NCI-H2081 treated with DMSO at 0.1 percent for 48 hours (cell line): ENCODE measurements around the gene SGCG.
"Not testable (repeated sequence)": the region's sequence is repeated elsewhere in the genome, so short reads cannot be mapped to it uniquely, and the experiment has no call there.

Experiments
- DNase-seq: peaks from one replicate; lab custom pipeline; 2025; lab: John Stamatoyannopoulos, UW

Gene SGCG

DNA sequence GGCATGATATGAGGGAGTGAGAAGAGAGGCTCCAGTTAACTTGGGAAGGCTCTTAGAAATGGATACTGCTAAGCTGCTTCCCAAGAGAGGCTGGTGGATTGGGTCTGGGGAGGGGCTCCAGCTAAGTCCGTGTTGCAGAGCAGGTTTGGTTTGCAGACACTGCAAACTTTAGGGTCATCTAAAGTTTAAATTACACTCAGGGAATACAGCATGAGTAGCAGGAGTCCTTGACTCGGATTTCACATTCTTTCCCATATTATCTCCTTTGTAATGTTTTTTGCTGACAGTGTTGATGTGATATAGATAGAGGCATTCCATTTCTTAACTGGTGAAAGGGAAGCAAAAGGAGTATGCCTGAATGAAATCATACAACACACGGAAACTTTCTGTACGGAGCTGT lies 31.9 kb downstream of the SGCG start:
- DNase-seq = no peak

DNA sequence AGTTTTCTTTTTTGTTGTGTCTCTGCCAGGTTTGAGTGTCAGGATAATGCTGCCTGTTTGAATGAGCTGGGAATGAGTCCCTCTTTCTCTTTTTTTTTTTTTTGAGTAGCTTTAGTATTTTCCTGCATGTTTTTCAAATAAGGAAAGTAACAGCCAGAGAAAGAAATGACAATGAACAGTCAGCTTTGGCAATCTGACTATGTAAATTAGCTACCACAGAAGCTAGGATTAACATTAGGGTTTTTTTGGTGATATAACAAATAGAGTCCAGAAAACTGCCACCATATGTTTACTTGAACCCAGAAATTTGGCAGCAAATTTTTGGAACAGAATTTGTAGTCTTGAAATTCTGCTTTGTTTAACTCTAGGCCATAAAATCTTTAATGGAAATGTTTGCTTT lies 50.5 kb downstream of the SGCG start:
- no peak for DNase-seq

DNA sequence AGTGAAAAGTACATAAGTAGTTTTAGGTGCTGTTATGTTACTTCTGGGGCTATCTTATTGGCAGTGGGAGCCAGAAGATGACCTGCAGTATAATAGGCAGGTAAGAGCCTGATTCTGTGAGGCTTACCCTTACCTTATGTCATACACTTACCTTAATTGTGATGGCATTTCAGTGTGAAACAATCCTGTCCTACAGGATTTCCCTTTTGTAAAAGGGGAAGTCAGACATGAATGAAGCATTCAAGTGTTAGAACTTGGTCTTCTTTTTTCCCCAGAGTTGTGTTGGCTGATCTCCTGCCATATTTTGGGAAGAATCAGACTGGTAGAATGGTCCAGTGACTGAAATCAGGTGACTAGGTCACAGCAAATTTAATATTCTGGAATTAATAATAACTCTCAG lies 55.2 kb downstream of the SGCG start:
- DNase-seq = no peak

DNA sequence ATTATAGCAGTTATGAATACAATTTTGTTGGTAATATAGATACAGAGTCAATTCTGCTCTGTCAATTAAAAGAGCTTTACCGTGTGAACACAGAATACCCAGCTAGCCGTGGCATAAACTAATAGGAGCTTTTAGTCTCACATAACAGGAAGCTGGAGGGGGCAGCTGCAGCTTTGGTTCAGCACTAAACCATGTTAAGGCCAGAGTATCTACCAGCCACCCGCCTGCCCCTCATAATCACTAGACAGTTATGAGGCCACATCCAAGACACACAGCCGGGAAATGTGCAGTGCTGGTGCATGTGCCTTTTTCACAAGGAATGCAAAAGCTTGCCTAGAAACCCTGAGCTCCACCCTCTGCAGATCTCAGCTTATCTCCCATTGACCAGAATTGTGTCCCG lies 62.3 kb downstream of the SGCG start:
- no peak for DNase-seq

DNA sequence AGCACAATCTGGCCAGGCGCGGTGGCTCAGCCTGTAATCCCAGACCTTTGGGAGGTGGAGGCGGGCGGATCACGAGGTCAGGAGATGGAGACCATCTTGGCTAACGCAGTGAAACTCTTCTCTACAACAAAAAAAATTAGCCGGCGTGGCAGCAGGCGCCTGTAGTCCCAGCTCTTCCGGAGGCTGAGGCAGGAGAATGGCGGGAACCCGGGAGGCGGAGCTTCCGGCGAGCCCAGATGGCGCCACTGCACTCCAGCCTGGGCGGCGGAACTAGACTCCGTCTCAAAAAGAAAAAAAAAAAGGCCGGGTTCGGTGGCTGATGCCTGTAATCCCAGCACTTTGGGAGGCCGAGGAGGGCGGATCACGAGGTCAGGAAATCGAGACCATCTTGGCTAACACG lies 67.6 kb downstream of the SGCG start:
- not testable (repeated sequence) for DNase-seq

DNA sequence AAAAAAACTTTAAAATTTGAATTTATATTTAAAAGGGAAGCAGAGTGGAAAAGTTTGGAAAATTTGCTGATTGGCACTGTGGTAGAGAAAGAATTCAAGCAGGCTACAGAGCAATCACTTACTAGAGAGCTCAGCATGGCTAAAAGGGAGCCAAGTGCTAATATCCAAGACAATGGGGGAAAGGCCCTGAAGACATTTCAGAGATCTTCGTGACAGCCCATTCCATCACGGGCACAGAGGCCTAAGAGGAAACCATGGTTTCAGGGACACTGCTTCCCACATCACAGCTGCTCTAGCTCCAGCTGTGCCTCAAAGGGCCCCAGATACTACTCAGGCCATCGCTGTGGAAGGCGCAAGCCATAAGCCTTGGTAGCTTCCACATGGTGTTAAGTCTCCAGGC lies 73.7 kb downstream of the SGCG start:
- no peak for DNase-seq

DNA sequence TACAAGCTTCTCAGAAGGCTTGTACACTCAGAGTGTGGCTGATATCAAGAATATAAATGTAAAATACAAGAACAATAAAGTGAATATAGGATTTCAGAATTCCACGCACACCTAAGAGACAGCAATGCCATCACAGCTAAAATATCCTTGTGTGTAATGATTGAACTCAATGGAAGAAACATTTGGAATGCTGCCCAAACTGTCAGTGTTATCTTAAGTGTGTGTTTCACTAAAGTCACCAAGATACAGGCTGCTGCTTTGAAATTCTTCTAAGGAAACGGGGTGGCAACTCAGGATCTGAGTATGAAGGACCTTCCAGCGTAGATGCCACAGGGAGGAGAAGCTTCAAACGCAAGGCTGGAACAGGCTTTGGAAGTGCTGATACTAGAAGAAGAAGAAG lies 86.8 kb downstream of the SGCG start:
- DNase-seq = no peak

DNA sequence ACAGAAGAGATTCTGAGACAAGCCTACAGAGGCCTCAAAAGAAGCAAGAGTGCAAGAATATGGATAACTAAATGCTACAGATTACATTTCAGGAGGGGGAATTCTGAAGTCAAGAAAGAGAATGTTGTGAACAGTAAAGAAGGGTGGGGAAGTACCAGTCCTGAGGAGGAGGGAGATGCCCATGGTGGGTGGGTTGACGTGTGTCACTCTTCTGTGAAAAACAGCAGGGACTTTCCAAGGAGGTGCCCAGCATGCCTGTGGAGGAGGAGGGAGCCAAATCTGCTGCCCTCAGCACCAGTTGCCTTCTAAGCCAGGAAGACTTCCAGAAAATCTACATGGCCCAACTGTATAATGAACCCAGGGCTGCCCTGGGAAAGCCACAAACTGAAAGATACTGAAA lies 87.7 kb downstream of the SGCG start:
- no peak for DNase-seq

DNA sequence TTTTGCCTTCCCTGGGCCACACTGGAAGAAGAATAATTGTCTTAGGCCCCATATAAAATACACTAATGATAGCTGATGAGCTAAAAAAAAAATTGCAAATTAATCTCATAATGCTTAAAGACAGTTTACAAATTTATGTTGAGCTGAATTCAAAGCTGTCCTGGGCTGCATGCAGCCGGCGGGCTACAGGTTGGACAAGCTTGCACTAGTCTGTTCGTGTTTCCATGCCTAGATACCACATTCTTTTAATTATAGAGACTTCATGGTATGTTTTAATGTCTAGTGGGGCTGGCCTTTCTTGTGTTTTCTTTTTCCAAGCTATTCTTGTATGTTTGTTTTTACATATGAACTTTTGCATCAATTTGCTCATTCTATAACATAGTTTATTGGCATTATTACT lies 90.6 kb downstream of the SGCG start:
- no peak for DNase-seq

DNA sequence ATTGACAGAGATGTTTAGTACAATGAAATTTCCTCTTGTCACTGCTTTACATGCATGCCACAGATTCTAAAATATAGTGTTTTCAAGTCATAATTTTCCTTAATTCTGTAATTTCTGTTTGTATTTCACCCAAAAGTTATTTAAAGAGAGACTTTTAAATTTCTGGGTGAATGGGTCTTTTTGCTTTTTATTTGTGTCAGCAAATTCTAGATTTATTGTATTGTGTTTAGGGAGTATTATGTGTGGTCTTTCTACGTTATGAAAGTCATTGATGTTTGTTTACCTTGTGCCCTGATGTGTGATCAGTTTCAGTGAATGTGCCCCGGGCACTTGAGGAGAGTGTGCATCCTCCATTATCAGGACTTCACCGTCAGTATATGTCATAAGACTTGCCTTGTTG lies 92.7 kb downstream of the SGCG start:
- DNase-seq = no peak

DNA sequence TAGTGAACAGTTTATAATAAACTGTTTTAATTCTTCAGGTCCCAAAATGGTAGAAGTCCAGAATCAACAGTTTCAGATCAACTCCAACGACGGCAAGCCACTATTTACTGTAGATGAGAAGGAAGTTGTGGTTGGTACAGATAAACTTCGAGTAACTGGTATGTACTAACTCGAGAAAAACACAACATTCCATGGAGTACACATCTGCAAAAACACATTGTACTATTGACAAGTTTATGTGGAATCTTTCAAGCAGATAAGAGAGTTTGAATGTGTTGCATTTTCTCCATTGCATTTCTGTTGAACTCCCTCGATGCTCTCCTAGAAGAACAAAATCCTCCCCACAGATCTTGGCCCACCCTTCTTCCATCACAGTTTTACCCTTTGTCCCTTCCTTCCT lies 98.5 kb downstream of the SGCG start:
- DNase-seq = no peak

DNA sequence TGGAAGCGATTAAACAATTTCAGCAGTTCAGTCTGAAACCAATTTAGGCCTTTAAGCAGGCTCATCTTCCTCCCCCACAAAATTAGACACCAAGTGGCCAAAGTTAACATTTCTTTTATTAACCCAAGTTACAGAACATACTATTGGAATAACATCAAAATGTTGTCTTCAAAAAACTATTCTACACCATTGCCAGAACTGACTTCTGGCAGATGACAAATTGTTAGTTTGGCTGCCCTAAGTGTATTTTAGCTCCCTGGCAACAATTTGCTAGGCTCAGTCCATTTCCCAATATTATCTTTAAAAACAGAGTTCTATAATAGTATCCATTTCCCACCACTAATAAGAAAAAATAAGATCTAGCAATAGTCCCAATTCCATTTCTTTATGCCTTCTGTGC lies 107.8 kb downstream of the SGCG start:
- DNase-seq = no peak

DNA sequence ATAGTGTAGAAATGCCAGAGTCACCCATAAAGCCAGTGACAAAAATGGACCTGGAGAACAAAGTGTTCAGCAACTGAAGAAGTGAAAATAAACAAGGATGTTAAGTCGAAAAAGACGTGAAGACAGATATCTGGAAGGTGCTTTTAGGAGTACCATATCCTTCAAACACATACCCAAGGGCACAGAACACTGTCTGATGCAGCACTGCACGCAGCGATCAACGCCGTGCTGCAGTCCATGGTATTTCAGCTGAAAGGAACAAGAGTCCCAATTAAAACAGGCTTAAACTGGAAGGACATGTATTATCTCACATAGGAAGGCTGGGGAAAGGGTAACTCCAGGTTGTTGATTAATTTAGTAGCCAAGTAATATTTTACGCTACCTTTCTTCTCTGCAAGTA lies 108.2 kb downstream of the SGCG start:
- no peak for DNase-seq

DNA sequence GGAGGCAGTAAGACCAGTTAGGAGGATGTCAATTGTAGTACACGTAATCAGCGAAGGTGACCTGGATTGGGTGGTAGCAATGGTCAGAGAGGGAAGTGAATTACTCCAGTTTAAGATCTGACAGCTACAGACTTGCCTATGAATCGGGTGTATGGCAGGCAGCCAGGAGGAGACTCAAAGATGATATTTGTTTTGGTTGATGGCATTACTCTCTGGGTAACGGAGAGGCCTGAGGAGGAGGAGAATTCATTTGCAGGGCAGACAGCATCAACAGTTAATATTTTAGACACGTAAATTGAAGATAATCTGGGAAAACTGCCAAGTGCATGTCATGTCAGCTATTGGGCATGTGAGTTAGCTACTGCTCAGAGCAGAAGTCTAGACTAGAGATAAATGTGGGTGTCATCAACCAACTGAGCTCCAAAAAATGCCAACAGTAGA lies 109.2 kb downstream of the SGCG start:
- DNase-seq = no peak

DNA sequence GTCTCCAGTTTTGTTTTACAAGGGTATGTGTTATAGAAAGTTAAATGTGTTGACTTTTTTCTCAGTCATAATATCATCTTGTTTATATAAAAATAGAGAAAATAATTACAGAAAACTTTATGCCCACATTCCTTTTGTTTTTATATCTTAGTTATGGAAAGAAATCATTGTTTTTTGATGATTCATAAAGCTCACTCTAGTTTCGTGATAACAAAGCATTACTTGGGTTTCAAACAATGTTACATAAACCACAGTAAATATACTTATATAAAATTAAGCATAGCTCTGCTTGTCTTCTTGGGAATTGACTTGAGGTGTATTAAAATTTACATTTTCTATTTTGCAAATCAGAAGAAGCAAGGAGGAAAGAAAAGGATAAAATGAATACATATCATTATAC lies 111.8 kb downstream of the SGCG start:
- no peak for DNase-seq

DNA sequence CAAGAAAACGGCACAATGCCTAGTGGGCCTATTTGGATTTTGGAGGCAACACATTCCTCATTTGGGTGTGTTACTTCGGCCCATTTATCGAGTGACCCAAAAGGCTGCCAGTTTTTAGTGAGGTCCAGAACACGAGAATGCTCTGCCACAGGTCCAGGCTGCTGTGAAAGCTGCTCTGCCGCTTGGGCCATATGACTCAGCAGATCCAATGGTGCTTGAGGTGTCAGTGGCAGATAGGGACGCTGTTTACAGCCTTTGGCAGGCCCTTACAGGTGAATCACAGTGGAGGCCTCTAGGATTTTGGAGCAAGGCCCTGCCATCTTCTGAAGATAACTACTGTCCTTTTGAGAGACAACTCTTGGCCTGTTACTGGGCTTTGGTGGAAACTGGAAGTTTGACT lies 134.1 kb downstream of the SGCG start:
- DNase-seq = not testable (repeated sequence)

DNA sequence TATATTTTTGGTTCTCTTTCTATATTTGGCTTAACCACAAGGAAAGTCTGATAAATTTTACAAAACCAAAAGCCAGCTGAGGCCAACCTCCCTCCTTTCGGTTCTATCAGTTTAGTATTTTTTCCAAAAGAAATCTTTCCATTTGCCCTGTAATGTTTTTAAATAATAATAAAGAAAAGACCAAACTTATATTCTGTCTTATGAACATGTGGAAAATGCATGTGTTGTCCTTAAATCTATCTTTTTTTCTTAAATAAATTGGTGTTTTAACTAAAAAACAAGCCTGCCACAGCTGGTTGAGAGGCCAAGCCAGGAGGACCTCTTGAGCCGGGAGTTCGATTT lies 139.1 kb downstream of the SGCG start:
- no peak for DNase-seq

DNA sequence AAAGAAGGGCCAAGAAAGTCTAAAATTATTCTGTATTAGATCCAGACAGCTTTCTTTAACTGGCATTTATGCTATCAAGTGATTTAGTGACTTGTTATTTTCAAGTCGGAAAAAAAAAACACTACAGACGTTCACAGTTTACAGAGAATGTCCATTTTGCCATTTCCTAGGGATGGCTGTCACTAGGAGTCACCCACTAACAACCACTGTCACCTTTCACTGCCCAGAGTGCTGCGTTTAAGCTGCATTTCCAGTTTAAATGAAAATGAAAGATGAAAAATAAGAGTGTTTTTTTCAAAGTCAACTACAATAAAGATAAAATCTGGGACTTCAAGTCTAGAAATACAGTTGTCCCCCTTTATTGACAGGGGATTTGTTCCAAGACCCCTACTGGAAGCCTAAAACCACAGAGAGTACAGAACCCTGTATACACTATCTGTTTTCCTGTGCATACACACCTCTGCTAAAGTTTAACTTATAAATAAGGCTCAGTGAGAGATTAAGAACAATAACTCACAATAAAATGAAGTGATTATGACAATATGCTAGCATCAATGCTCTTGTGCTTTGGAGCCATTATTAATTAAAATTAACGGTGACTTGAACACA lies 140.3 kb downstream of the SGCG start:
- no peak for DNase-seq

DNA sequence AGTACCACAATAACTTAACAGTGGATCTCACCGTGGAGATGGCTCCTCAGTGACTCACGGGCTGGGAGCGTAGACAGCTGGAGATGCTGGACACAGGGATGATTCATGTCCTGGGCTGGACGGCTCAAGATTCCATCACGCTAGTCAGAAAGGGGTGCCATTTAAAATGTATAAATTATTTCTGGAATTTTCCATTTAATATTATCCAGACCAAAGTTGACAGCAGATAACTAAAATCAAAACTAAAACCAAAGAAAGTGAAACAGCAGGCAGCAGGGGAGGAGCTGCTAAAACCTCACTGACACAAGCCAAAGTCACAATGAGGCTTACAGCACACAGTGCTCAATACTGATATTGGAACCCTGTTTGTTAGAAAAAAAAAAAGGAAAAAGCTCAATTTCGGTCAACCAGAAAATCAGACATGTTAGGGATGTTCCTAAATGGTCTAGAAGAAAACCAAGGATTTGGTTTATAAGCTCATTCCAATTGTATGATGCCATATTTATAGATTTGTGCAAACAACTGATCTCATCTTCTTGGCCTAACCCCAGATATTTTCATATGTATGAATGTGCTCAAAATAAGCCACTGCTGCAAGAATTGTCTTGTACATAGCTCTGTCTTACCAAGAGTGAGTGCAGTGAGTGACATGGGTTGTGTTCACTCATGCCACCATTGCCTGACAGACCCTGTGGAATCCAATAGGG lies 140.9 kb downstream of the SGCG start:
- DNase-seq = no peak

DNA sequence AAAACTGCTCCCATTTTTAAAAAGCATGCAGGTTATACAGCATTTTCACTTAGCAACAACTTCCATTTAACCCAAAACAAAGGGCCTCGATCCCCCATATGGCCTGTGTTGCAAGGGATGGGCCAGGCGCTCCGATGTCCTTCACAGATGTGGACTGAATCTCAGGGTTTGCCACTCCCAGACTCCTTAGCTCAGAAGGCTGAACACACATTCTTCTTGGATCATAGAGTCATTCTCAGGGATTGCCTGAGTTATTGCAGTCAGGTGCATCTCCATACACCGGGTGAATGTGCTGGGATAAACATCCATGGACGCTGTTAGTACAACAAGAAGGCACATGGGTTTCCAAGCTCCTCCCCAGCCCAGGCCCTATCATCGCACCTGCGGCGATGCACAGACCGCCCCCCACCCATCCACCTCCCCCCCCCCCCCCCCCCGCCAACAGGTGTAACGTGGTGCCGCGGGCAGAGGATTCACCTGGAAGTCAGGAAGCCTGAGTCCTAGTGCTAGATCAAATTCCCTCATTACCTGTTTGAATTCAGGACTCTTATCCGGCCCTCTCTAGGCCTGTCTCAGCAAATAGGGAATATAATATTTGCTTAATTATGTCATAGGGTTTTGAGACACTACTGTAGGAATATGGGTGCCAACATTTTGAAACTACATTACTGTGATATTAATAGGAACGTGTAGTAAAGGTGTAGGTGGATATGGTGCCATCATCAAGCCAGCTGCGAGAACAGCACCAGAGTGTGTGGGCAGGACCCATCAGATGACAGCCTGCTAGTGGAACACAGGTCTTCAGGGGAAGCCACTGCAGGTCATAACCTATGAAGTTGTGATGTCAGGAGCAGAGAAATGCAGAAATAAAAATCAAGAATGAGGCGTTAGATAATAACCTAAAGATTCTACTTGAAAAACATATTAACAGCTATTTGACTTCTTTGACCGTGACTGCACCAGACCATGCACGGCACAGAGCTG lies 141.9 kb downstream of the SGCG start:
- no peak for DNase-seq

DNA sequence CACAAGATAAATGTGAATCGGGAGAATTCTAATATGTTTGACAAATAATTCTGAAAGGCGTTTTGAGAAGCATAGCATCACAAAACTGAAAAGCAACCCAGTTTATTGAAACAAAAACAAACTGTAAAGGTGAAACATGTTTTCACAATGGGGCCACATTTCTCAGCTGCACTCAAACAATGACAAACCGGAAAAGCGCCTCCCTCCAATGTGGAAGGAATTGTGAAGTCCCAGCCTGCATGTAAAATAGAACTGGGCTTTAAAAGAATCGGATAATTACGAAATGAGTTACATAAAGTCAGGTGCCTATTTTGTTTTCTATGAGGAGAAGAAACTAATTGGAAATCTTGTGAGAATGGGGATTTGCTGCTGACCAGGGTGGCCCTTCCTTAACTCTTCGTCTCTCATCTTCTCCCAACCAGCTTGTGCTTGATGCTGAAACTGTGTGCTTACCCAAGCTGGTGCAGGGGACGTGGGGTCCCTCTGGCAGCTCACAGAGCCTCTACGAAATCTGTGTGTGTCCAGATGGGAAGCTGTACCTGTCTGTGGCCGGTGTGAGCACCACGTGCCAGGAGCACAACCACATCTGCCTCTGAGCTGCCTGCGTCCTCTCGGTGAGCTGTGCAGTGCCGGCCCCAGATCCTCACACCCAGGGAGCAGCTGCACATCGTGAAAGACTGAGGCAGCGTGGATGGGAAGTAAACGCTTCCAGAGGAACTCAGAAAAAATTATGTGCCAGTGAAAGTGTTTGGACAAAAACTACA lies 143.3 kb downstream of the SGCG start:
- no peak for DNase-seq

DNA sequence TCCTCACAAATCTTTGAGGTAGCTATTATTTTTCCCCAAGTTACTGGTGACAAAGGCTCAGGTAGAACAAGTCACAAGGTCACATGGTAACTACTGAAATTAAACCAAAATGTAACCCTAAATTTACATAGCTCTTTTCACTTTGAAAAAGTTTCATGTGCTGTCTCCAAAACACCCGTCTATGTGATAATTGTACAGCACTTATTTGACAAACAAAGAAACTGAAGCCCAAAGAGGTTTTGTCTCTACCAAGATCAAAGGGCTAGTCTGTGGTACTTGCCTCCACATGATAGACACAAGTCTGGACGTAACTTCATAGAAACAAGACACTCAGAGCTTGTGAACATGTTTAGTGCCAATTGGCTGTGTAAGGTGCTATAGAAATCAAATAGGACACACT lies 144.4 kb downstream of the SGCG start:
- no peak for DNase-seq
